Ovary (tissue), 9 donors: ENCODE data around the gene SYNPO2. TPM values are rescaled to one million over a fixed set of nuclear protein-coding genes. Genes with fewer than 3 reads are reported as not detected.
A peak's percentile ranks its signal among the peaks of the same experiment; 100 is the strongest.

ENCODE experiments used
- DNase-seq, 5 donors: peaks; one replicate each; pipeline ENCODE4 v3.0.0-alpha.2; 2019 to 2020
- H3K27ac ChIP-seq, 2 donors: fragments of 200-600 bp; one replicate each; pipeline versions ENCODE4 v1.5.1 to v1.8.0; 2019 to 2022
- H3K27me3 ChIP-seq: fragments of 200-600 bp; one replicate; pipeline ENCODE4 v1.8.0; 2022
- H3K36me3 ChIP-seq: fragments of 200-600 bp; sonication (generic); one replicate; pipeline ENCODE4 v1.5.1; 2019
- H3K4me1 ChIP-seq: one replicate; pipeline ENCODE4 v1.8.1; 2013; ENCODE audit warnings: mild to moderate bottlenecking, moderate library complexity; ENCODE audit not compliant: insufficient read depth
- H3K4me3 ChIP-seq: fragments of 200-600 bp; sonication (generic); one replicate; pipeline ENCODE4 v1.5.1; 2017
- H3K9me3 ChIP-seq, 2 donors: fragments of 200-600 bp in 1 of 2; sonication (generic) in 1 of 2; one replicate each; pipeline versions ENCODE4 v1.5.1 to v1.8.1; 2013 to 2019; ENCODE audit warnings: mild to moderate bottlenecking in 1 of 2, moderate library complexity in 1 of 2
- EP300 ChIP-seq: sonication (generic); formaldehyde crosslinking; IDR thresholded peaks from one replicate; pipeline ENCODE4 v1.6.1; 2017; ENCODE audit warnings: antibody characterized with exemption
- POLR2A ChIP-seq: fragments of 450-650 bp; IDR thresholded peaks from one replicate; pipeline ENCODE4 v1.6.1; 2017; ENCODE audit warnings: antibody characterized with exemption, mild to moderate bottlenecking, moderate library complexity
- WGBS, 3 donors: extraction: QIAGEN DNeasy Blood & Tissue Kit in 1 of 3; methylation state at CpG; one replicate each; pipeline versions ENCODE4 v1.1.5 to v1.1.7; 2013 to 2017; 5-methylcytosine and 5-hydroxymethylcytosine counted together
- intact Hi-C, 4 donors: fragments of 100-400 bp; cut with DNase I; formaldehyde crosslinking; loops; one replicate each; pipeline versions ENCODE4 v1.11.0 to v1.15.1; 2022 to 2023
- polyA plus RNA-seq, 2 donors: library from polyadenylated mRNA; stranded (reverse); fragments of 200-250 nt in 1 of 2; fragments of 350-450 nt in 1 of 2; fragmentation: Illumina TruSeq in 1 of 2; extraction: RNeasy Lipid Tissue Mini Kit (QIAGEN cat#74804) in 1 of 2; gene quantifications; one replicate each; pipeline ENCODE4 v1.2.3, GENCODE V29; 2013 to 2014
- total RNA-seq, 7 donors: library from RNA; depleted of rRNA in 2 of 7; stranded (reverse); fragments of >200 nt in 2 of 7; fragmentation: NEBNext Ultra II Directional in 3 of 7; extraction: Animal tissue kit (Norgen Biotek cat#: 25700) in 3 of 7; gene quantifications; one replicate each; pipeline versions ENCODE4 v1.1.0 to v1.2.4, GENCODE V29; 2016 to 2023
- TF ChIP-seq, protein P1 (sequence below), 3 donors: fragments of 450-650 bp in 2 of 3; fragments of 200-600 bp in 1 of 3; IDR thresholded peaks; one replicate each; pipeline versions ENCODE4 v1.5.1 to v1.8.0; 2016 to 2022; ENCODE audit warnings: antibody characterized with exemption in 3 of 3, mild to moderate bottlenecking in 1 of 3
- donor health status: DM: no; HTN: no; CAD: no; lungs with moderate emphysema.
- donor health status: DM: no; HTN: no; CAD: no.
- donor health status: Bipolar disorder and iron deficiency.
- donor health status: DM: yes; HTN: yes; CAD: no.
- donor health status: DM: no; HTN: no; CAD: no.
- donor health status: DM: yes; HTN: yes; CAD: no.

Gene SYNPO2
- total and polyA plus RNA-seq, 9 donors, result 54.8 to 265 (median 121) TPM

- TF ChIP-seq POLR2A (no peak), EP300 (no peak)
- TF ChIP-seq, protein P1, sequence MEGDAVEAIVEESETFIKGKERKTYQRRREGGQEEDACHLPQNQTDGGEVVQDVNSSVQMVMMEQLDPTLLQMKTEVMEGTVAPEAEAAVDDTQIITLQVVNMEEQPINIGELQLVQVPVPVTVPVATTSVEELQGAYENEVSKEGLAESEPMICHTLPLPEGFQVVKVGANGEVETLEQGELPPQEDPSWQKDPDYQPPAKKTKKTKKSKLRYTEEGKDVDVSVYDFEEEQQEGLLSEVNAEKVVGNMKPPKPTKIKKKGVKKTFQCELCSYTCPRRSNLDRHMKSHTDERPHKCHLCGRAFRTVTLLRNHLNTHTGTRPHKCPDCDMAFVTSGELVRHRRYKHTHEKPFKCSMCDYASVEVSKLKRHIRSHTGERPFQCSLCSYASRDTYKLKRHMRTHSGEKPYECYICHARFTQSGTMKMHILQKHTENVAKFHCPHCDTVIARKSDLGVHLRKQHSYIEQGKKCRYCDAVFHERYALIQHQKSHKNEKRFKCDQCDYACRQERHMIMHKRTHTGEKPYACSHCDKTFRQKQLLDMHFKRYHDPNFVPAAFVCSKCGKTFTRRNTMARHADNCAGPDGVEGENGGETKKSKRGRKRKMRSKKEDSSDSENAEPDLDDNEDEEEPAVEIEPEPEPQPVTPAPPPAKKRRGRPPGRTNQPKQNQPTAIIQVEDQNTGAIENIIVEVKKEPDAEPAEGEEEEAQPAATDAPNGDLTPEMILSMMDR (IDR thresholded peaks at IDR 0.05), result no peak
- H3K36me3 ChIP-seq, result no peaks in the 10 kb centered on the region
- intact Hi-C loops, result no loop called here
- H3K4me3 ChIP-seq, result no peak overlapping the region
- H3K27ac ChIP-seq, result no peak overlapping the region
- H3K27me3 ChIP-seq, result no peaks in the 10 kb centered on the region
- DNase-seq, result no peak
- peaks cover 22% of the 10 kb centered on the region for H3K4me1 ChIP-seq
- 86 to 93% (median 88%) methylated on average over 2 of the region's 2 CpGs for WGBS, 3 donors
- no peaks in the 10 kb centered on the region for H3K9me3 ChIP-seq
Observed at GRCh38 chr4:118935819-118936218, 47.2 kb downstream of the SYNPO2 start.

DNA sequence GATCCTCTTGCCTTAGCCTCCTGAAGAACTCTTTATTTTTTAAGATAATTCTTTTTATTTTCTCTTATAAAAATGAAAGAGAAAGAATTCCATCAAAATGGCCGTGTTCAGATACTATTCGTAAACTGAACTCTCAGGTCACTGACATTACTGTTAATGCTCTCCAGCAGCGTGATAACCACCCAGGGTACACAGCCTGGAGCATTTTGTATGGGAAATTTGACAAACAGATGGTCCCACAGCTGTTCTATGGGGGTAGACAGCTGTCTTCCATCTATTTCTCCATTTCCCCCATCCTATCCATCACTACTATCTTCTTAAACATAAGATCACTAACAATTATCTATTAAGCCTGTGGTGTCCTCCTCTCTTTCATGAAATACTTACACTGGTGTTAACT lies 47.8 kb downstream of the SYNPO2 start:
- Histone ChIP-seq H3K27ac (no peak overlapping the region), H3K4me1 (peaks cover 26% of the 10 kb centered on the region)

DNA sequence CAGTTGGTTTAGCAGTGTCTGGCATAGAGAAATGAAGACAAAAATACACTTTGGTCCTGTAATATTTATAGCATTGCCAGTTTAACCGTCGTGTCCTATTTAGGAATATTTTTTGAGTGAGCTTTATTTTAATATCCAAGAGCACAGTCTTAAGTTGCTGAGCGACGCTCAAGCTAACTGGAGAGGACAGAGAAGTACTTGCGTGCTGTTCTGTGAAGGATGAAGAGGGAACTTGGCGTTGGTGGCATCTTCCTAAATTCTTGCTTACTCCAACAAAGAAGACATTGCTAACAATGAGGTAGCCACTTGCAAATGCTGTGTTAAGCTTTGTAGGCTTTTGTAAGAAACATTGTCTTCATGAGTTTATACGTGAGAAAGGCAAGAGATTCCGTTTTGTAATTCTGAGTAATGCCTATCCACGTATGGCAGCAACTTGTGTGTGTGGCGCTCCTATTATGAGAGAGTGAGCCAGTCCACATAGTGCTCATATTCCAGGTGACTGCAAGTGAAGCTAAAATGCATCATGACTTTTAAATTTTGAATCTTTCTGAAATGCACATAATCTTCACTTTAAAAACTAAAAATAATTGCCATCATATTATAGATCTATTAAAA lies 50.6 kb downstream of the SYNPO2 start:
- H3K36me3 ChIP-seq, result no peaks in the 10 kb centered on the region
- peaks cover 27% of the 10 kb centered on the region for H3K4me1 ChIP-seq
- 37 to 60% (median 49%) methylated on average over 10 of the region's 10 CpGs for WGBS, 3 donors
- TF ChIP-seq EP300 (no peak), POLR2A (no peak)
- TF ChIP-seq, protein P1 (IDR thresholded peaks at IDR 0.05), result no peak
- peak overlapping the region in 1 of 2 donors; percentile 31 for H3K27ac ChIP-seq
- DNase-seq, result no peak
- no peaks in the 10 kb centered on the region for H3K9me3 ChIP-seq
- intact Hi-C loops, result no loop called here
- no peaks in the 10 kb centered on the region for H3K27me3 ChIP-seq
- no peak overlapping the region for H3K4me3 ChIP-seq

More for the DNA sequence above, 47.8 kb downstream of the SYNPO2 start:
- Histone ChIP-seq H3K36me3 (no peaks in the 10 kb centered on the region), H3K27me3 (no peaks in the 10 kb centered on the region), H3K9me3 (no peaks in the 10 kb centered on the region), H3K4me3 (no peak overlapping the region)
- 16 to 58% (median 31%) methylated on average over 3 of the region's 3 CpGs for WGBS, 3 donors
- no peak for DNase-seq
- TF ChIP-seq EP300 (no peak), POLR2A (no peak)
- TF ChIP-seq, protein P1 (IDR thresholded peaks at IDR 0.05), result no peak
- intact Hi-C loops, result no loop called here

DNA sequence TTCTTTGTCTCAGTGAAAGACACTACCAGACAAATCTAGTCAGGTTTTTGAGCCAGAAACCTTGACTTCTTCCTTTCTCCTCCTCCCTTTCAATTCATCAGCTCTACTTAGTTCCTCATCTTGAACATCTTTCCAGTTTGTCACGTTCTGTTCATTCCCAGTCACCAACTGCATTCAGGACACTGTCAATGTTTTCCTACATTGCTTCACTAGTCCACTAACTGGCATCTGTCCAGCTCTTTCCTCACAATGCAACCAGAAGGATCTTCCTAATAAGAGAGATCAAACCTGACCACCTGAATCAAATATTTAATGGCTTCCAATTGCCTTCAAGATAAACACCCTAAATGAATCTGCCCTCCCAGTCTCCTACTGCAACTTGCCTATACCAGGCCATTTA lies 52.5 kb downstream of the SYNPO2 start:
- WGBS, 3 donors, result 32 to 46% (median 33%) methylated on average over 1 of the region's 1 CpG
- Histone ChIP-seq H3K9me3 (no peaks in the 10 kb centered on the region), H3K4me3 (no peak overlapping the region), H3K27me3 (no peaks in the 10 kb centered on the region), H3K27ac (peak overlapping the region; percentile 44 to 53), H3K4me1 (peaks cover 27% of the 10 kb centered on the region), H3K36me3 (no peaks in the 10 kb centered on the region)
- peak in 3 of 5 donors; percentile 40 to 74 (median 51) for DNase-seq
- TF ChIP-seq POLR2A (no peak), EP300 (no peak)
- TF ChIP-seq, protein P1 (IDR thresholded peaks at IDR 0.05), result no peak
- intact Hi-C loops, result loop anchor here in 1 of 4 donors (10.0 kb wide), 1 partner anchor 46 kb away; no protein-coding TSS in a partner anchor
